ENCODE measurements around the gene COL6A3.

The COL6A3 gene

GRCh38 chr2:237319086-237319820, 94.7 kb downstream of the COL6A3 start:
- Histone ChIP-seq H3K27me3 (ENCODE audit: control insufficient read depth, low read length) (no peaks in the 10 kb centered on the region), H3K9me3 (ENCODE audit: control insufficient read depth, insufficient read depth, low read length) (no peaks in the 10 kb centered on the region), H3K36me3 (ENCODE audit: control insufficient read depth, low read length) (no peaks in the 10 kb centered on the region), H3K27ac (ENCODE audit: low read depth, low read length) (no peak overlapping the region), H3K4me1 (ENCODE audit: control insufficient read depth, low read length) (no peaks in the 10 kb centered on the region), H3K79me2 (ENCODE audit: control insufficient read depth, low read length) (no peaks in the 10 kb centered on the region), H3K4me2 (ENCODE audit: low read length) (no peak overlapping the region), H3K9me2 (replicated peaks; ENCODE audit: control insufficient read depth, low read length) (no peaks in the 10 kb centered on the region), H3K4me3 (ENCODE audit: low read length) (no peak overlapping the region), H4K20me1 (ENCODE audit: control insufficient read depth, insufficient read depth, low read depth, low read length) (no peaks in the 10 kb centered on the region), H3F3A (ENCODE audit: control insufficient read depth, insufficient read depth) (no peaks in the 10 kb centered on the region)
- TF ChIP-seq EZH2phosphoT487 (IDR thresholded peaks at IDR 0.05; ENCODE audit: borderline replicate concordance, low read length) (no peak), CTCF (IDR thresholded peaks at IDR 0.05; ENCODE audit: low read depth, low read length, poor library complexity, severe bottlenecking) (no peak)

- H4K20me1 ChIP-seq (ENCODE audit: control insufficient read depth, insufficient read depth, low read depth, low read length) = no peaks in the 10 kb centered on the region
- no peak for TF ChIP-seq CTCF (IDR thresholded peaks at IDR 0.05; ENCODE audit: low read depth, low read length, poor library complexity, severe bottlenecking)
- TF ChIP-seq EZH2phosphoT487 (IDR thresholded peaks at IDR 0.05; ENCODE audit: borderline replicate concordance, low read length) = no peak
- no peaks in the 10 kb centered on the region for H3K9me3 ChIP-seq (ENCODE audit: control insufficient read depth, insufficient read depth, low read length)
- H3K4me1 ChIP-seq (ENCODE audit: control insufficient read depth, low read length) = no peaks in the 10 kb centered on the region
- H3K79me2 ChIP-seq (ENCODE audit: control insufficient read depth, low read length) = no peaks in the 10 kb centered on the region
- H3K27ac ChIP-seq (ENCODE audit: low read depth, low read length) = no peak overlapping the region
- H3K36me3 ChIP-seq (ENCODE audit: control insufficient read depth, low read length) = no peaks in the 10 kb centered on the region
- no peaks in the 10 kb centered on the region for H3F3A ChIP-seq (ENCODE audit: control insufficient read depth, insufficient read depth)
- no peaks in the 10 kb centered on the region for H3K9me2 ChIP-seq (replicated peaks; ENCODE audit: control insufficient read depth, low read length)
- H3K4me2 ChIP-seq (ENCODE audit: low read length) = no peak overlapping the region
- H3K4me3 ChIP-seq (ENCODE audit: low read length) = no peak overlapping the region
- H3K27me3 ChIP-seq (ENCODE audit: control insufficient read depth, low read length) = no peaks in the 10 kb centered on the region
Observed at GRCh38 chr2:237316339-237316738, 97.6 kb downstream of the COL6A3 start.

- Histone ChIP-seq H4K20me1 (ENCODE audit: control insufficient read depth, insufficient read depth, low read depth, low read length) (no peaks in the 10 kb centered on the region), H3F3A (ENCODE audit: control insufficient read depth, insufficient read depth) (no peaks in the 10 kb centered on the region), H3K9me2 (replicated peaks; ENCODE audit: control insufficient read depth, low read length) (no peaks in the 10 kb centered on the region), H3K4me3 (ENCODE audit: low read length) (no peak overlapping the region), H3K36me3 (ENCODE audit: control insufficient read depth, low read length) (no peaks in the 10 kb centered on the region), H3K79me2 (ENCODE audit: control insufficient read depth, low read length) (no peaks in the 10 kb centered on the region), H3K27me3 (ENCODE audit: control insufficient read depth, low read length) (no peaks in the 10 kb centered on the region), H3K4me2 (ENCODE audit: low read length) (no peak overlapping the region), H3K4me1 (ENCODE audit: control insufficient read depth, low read length) (no peaks in the 10 kb centered on the region), H3K27ac (ENCODE audit: low read depth, low read length) (no peak overlapping the region), H3K9me3 (ENCODE audit: control insufficient read depth, insufficient read depth, low read length) (no peaks in the 10 kb centered on the region)
- no peak for TF ChIP-seq EZH2phosphoT487 (IDR thresholded peaks at IDR 0.05; ENCODE audit: borderline replicate concordance, low read length)
- no peak for TF ChIP-seq CTCF (IDR thresholded peaks at IDR 0.05; ENCODE audit: low read depth, low read length, poor library complexity, severe bottlenecking)
Observed at GRCh38 chr2:237315829-237316225, 98.1 kb downstream of the COL6A3 start.

All from DOHH2 (cell line).